Pulmonary artery endothelial cell (primary cell): Measurements from ENCODE around the gene PAH. TPM values are rescaled to one million over a fixed set of nuclear protein-coding genes. Genes with fewer than 3 reads are reported as not detected.
"Not testable (repeated sequence)": the region's sequence is repeated elsewhere in the genome, so short reads cannot be mapped to it uniquely, and the experiment has no call there.

ENCODE experiments used
- DNase-seq: peaks from one replicate; pipeline ENCODE4 v3.0.0-alpha.2; 2011; ENCODE audit warnings: low read depth, low spot score
- total RNA-seq: library from RNA; depleted of rRNA; stranded (reverse); fragments of >200 nt; gene quantifications from 2 replicates; pipeline ENCODE4 v1.2.3, GENCODE V29; 2014

Gene PAH
- total RNA-seq, 1 donor from 2014 or later = not detected

GRCh38 chr12:102832826-102833225, 84.2 kb downstream of the PAH start:
- not testable (repeated sequence) for DNase-seq

GRCh38 chr12:102824218-102824835, 92.7 kb downstream of the PAH start:
- no peak for DNase-seq

GRCh38 chr12:102821149-102821548, 95.9 kb downstream of the PAH start:
- no peak for DNase-seq

GRCh38 chr12:102816816-102817434, 100.1 kb downstream of the PAH start:
- no peak for DNase-seq

- DNase-seq = no peak
Observed at GRCh38 chr12:102814691-102815367, 102.2 kb downstream of the PAH start.

- DNase-seq = no peak
Observed at GRCh38 chr12:102812344-102812743, 104.7 kb downstream of the PAH start.

- DNase-seq = no peak
Observed at GRCh38 chr12:102811110-102811737, 105.8 kb downstream of the PAH start.

GRCh38 chr12:102808412-102808811, 108.6 kb downstream of the PAH start:
- DNase-seq = no peak

- no peak for DNase-seq
Observed at GRCh38 chr12:102806592-102806991, 110.5 kb downstream of the PAH start.

- no peak for DNase-seq
Observed at GRCh38 chr12:102806110-102806509, 110.9 kb downstream of the PAH start.

- DNase-seq = no peak
Observed at GRCh38 chr12:102800565-102800964, 116.5 kb downstream of the PAH start.

GRCh38 chr12:102799229-102799628, 117.8 kb downstream of the PAH start:
- DNase-seq = no peak

GRCh38 chr12:102797528-102797927, 119.5 kb downstream of the PAH start:
- no peak for DNase-seq

- no peak for DNase-seq
Observed at GRCh38 chr12:102793921-102794320, 123.1 kb downstream of the PAH start.

Other genes starting within 250 kb of the PAH start
- not detected in 2 replicates for gene ASCL1, start 40.4 kb upstream of the PAH start, total RNA-seq